Prostate gland (tissue), 2 donors: ENCODE measurements around the gene RBM20. TPM values are rescaled to one million over a fixed set of nuclear protein-coding genes. Genes with fewer than 3 reads are reported as not detected.

Source experiments
- DNase-seq: peaks from one replicate; pipeline ENCODE4 v3.0.0-alpha.2; 2019; ENCODE audit warnings: low spot score
- H3K27ac ChIP-seq, 2 donors: fragments of 200-600 bp; sonication (generic); 2 replicates each; pipeline ENCODE4 v1.5.1; 2017 to 2019
- H3K27me3 ChIP-seq: fragments of 200-600 bp; sonication (generic); replicated peaks from 2 replicates; pipeline ENCODE4 v1.5.1; 2019; ENCODE audit not compliant: insufficient read depth
- H3K36me3 ChIP-seq, 2 donors: fragments of 200-600 bp; sonication (generic); 1 replicate in 1 of 2; 2 replicates in 1 of 2; pipeline versions ENCODE4 v1.5.1 to v1.8.1; 2017 to 2019
- H3K4me1 ChIP-seq: fragments of 200-600 bp; sonication (generic); replicated peaks from 2 replicates; pipeline ENCODE4 v1.5.1; 2019
- H3K4me3 ChIP-seq, 2 donors: fragments of 200-600 bp; sonication (generic); 2 replicates each; pipeline ENCODE4 v1.5.1; 2017 to 2019
- H3K9me3 ChIP-seq: fragments of 200-600 bp; sonication (generic); 2 replicates; pipeline ENCODE4 v1.5.1; 2017
- CTCF ChIP-seq, 4 experiments: fragments of 200-600 bp in 2 of 4; fragments of 450-650 bp in 2 of 4; sonication (generic) in 2 of 4; IDR thresholded peaks; 1 replicate in 3 of 4; 2 replicates in 1 of 4; pipeline ENCODE4 v1.5.1; 2016 to 2019; ENCODE audit warnings: antibody characterized with exemption in 4 of 4, mild to moderate bottlenecking in 2 of 4, moderate library complexity in 2 of 4
- POLR2A ChIP-seq: fragments of 450-650 bp; IDR thresholded peaks from one replicate; pipeline ENCODE4 v1.6.1; 2016; ENCODE audit warnings: antibody characterized with exemption, mild to moderate bottlenecking
- POLR2AphosphoS5 ChIP-seq: sonication (generic); formaldehyde crosslinking; IDR thresholded peaks from one replicate; pipeline ENCODE4 v1.6.1; 2017; ENCODE audit warnings: antibody characterized with exemption
- WGBS: methylation state at CpG from one replicate; pipeline ENCODE4 v1.1.5; 2018; 5-methylcytosine and 5-hydroxymethylcytosine counted together
- intact Hi-C: fragments of 100-400 bp; cut with DNase I; formaldehyde crosslinking; loops from one replicate; pipeline ENCODE4 v1.14.2; 2022
- total RNA-seq, 2 donors: library from RNA; depleted of rRNA; stranded (reverse); fragments of >200 nt; gene quantifications; one replicate each; pipeline ENCODE4 v1.1.0, GENCODE V29; 2016

The RBM20 gene
- total RNA-seq, 2 donors from 2014 or later = 0.41 to 2.8 TPM

GRCh38 chr10:110868981-110869380, 224.8 kb downstream of the RBM20 start:
- intact Hi-C loops = no loop called here
- Histone ChIP-seq H3K27me3 (no peaks in the 10 kb centered on the region), H3K9me3 (no peaks in the 10 kb centered on the region), H3K27ac (no peak overlapping the region), H3K4me3 (no peak overlapping the region), H3K4me1 (peaks cover 7% of the 10 kb centered on the region), H3K36me3 (no peaks in the 10 kb centered on the region)
- no peak for DNase-seq
- TF ChIP-seq POLR2A (no peak), POLR2AphosphoS5 (no peak)
- WGBS = 90% methylated on average over 6 of the region's 6 CpGs

GRCh38 chr10:110870823-110871297, 226.7 kb downstream of the RBM20 start:
- no peak for DNase-seq
- no peak for TF ChIP-seq POLR2AphosphoS5
- intact Hi-C loops = loop anchor here (5.0 kb wide), 3 partner anchors 34 to 69 kb away; no protein-coding TSS in a partner anchor
- Histone ChIP-seq H3K4me1 (peaks cover 13% of the 10 kb centered on the region), H3K9me3 (no peaks in the 10 kb centered on the region), H3K27me3 (no peaks in the 10 kb centered on the region), H3K4me3 (peak overlapping the region; percentile 93 to 99), H3K36me3 (no peaks in the 10 kb centered on the region), H3K27ac (peak overlapping the region; percentile 99 to 100)
- 62% methylated on average over 13 of the region's 13 CpGs for WGBS

- peak; percentile 98 for TF ChIP-seq POLR2AphosphoS5
- TF ChIP-seq CTCF (IDR thresholded peaks at IDR 0.05) = no peak
- TF ChIP-seq POLR2A = peak; percentile 96
- H3K4me3 ChIP-seq = peak within 1 kb of the TSS; percentile 93 to 99
- under 1% methylated on average over 47 of the region's 47 CpGs for WGBS
- H3K27me3 ChIP-seq = no peaks in the 10 kb centered on the region
- peak within 1 kb of the TSS; percentile 99 to 100 for H3K27ac ChIP-seq
- intact Hi-C loops = loop anchor here (5.0 kb wide), 3 partner anchors 34 to 69 kb away; no protein-coding TSS in a partner anchor
- H3K9me3 ChIP-seq = no peaks in the 10 kb centered on the region
- H3K4me1 ChIP-seq = peaks cover 13% of the 10 kb centered on the region
- H3K36me3 ChIP-seq = no peaks in the 10 kb centered on the region
- peak; percentile 99 for DNase-seq
Observed at GRCh38 chr10:110871298-110872084, 227.4 kb downstream of the RBM20 start, which contains the start of gene PDCD4. Gene PDCD4, plus strand, starts transcription at chr10:110871928. Its CDS starts 4,100 bp downstream, at chr10:110876028.

- peak overlapping the region; percentile 99 to 100 for H3K27ac ChIP-seq
- H3K4me1 ChIP-seq = peaks cover 13% of the 10 kb centered on the region
- H3K27me3 ChIP-seq = no peaks in the 10 kb centered on the region
- peak; percentile 52 for DNase-seq
- H3K36me3 ChIP-seq = no peaks in the 10 kb centered on the region
- H3K9me3 ChIP-seq = no peaks in the 10 kb centered on the region
- intact Hi-C loops = loop anchor here (5.0 kb wide), 3 partner anchors 35 to 70 kb away; no protein-coding TSS in a partner anchor
- peak; percentile 23 for TF ChIP-seq POLR2A
- TF ChIP-seq POLR2AphosphoS5 = peak; percentile 24
- TF ChIP-seq CTCF (IDR thresholded peaks at IDR 0.05) = no peak
- peak overlapping the region; percentile 93 to 99 for H3K4me3 ChIP-seq
- WGBS = under 1% methylated on average over 36 of the region's 70 CpGs
Observed at GRCh38 chr10:110872145-110872983, 228.2 kb downstream of the RBM20 start.

GRCh38 chr10:110872984-110873923, 229.1 kb downstream of the RBM20 start:
- intact Hi-C loops = loop anchor here (5.0 kb wide), 3 partner anchors 36 to 71 kb away; no protein-coding TSS in a partner anchor
- no peaks in the 10 kb centered on the region for H3K9me3 ChIP-seq
- TF ChIP-seq CTCF (IDR thresholded peaks at IDR 0.05) (no peak), POLR2A (no peak), POLR2AphosphoS5 (no peak)
- peak overlapping the region; percentile 93 to 99 for H3K4me3 ChIP-seq
- no peaks in the 10 kb centered on the region for H3K27me3 ChIP-seq
- DNase-seq = no peak
- H3K36me3 ChIP-seq = no peaks in the 10 kb centered on the region
- peak overlapping the region; percentile 99 to 100 for H3K27ac ChIP-seq
- peaks cover 13% of the 10 kb centered on the region for H3K4me1 ChIP-seq
- WGBS = under 1% methylated on average over 16 of the region's 16 CpGs
